ENCODE measurements around the gene FOXC2.

FOXC2 gene

GRCh38 chr16:86553356-86553755 lies 13.3 kb upstream of the FOXC2 start:
- TF ChIP-seq TAF1 (IDR thresholded peaks at IDR 0.05; ENCODE audit: borderline replicate concordance, insufficient read depth, low read length) (no peak), REST (IDR thresholded peaks at IDR 0.05; ENCODE audit: insufficient read depth in 1 of 2, low read depth in 2 of 2, low read length in 2 of 2) (no peak), FOXP2 (optimal IDR thresholded peaks at IDR 0.05; ENCODE audit: borderline replicate concordance, extremely low read depth, extremely low read length, insufficient read depth) (no peak), SIN3A (IDR thresholded peaks at IDR 0.05; ENCODE audit: borderline replicate concordance, insufficient read depth, low read length) (no peak), POLR2AphosphoS5 (IDR thresholded peaks at IDR 0.05; ENCODE audit: low read depth, low read length) (no peak)

- TF ChIP-seq TAF1 (IDR thresholded peaks at IDR 0.05; ENCODE audit: borderline replicate concordance, insufficient read depth, low read length), result no peak
- no peak for TF ChIP-seq REST (IDR thresholded peaks at IDR 0.05; ENCODE audit: insufficient read depth in 1 of 2, low read depth in 2 of 2, low read length in 2 of 2)
- no peak for TF ChIP-seq FOXP2 (optimal IDR thresholded peaks at IDR 0.05; ENCODE audit: borderline replicate concordance, extremely low read depth, extremely low read length, insufficient read depth)
- TF ChIP-seq SIN3A (IDR thresholded peaks at IDR 0.05; ENCODE audit: borderline replicate concordance, insufficient read depth, low read length), result no peak
- TF ChIP-seq POLR2AphosphoS5 (IDR thresholded peaks at IDR 0.05; ENCODE audit: low read depth, low read length), result no peak
Measured at GRCh38 chr16:86554599-86554916, 12.1 kb upstream of the FOXC2 start.

- TF ChIP-seq REST (IDR thresholded peaks at IDR 0.05; ENCODE audit: insufficient read depth in 1 of 2, low read depth in 2 of 2, low read length in 2 of 2), result no peak
- TF ChIP-seq SIN3A (IDR thresholded peaks at IDR 0.05; ENCODE audit: borderline replicate concordance, insufficient read depth, low read length), result no peak
- peak; percentile 65 for TF ChIP-seq FOXP2 (optimal IDR thresholded peaks at IDR 0.05; ENCODE audit: borderline replicate concordance, extremely low read depth, extremely low read length, insufficient read depth)
- peak; percentile 58; the same call in 1 of the 2 replicates for TF ChIP-seq TAF1 (IDR thresholded peaks at IDR 0.05; ENCODE audit: borderline replicate concordance, insufficient read depth, low read length)
- peak; percentile 81 for TF ChIP-seq POLR2AphosphoS5 (IDR thresholded peaks at IDR 0.05; ENCODE audit: low read depth, low read length)
Measured at GRCh38 chr16:86554917-86555703, 11.5 kb upstream of the FOXC2 start, which contains the start of gene MTHFSD. TSS of gene MTHFSD (minus strand) at chr16:86555235. CDS start at chr16:86555184, 51 bp downstream.

- TF ChIP-seq REST (IDR thresholded peaks at IDR 0.05; ENCODE audit: insufficient read depth in 1 of 2, low read depth in 2 of 2, low read length in 2 of 2), result no peak
- no peak for TF ChIP-seq FOXP2 (optimal IDR thresholded peaks at IDR 0.05; ENCODE audit: borderline replicate concordance, extremely low read depth, extremely low read length, insufficient read depth)
- no peak for TF ChIP-seq POLR2AphosphoS5 (IDR thresholded peaks at IDR 0.05; ENCODE audit: low read depth, low read length)
- TF ChIP-seq SIN3A (IDR thresholded peaks at IDR 0.05; ENCODE audit: borderline replicate concordance, insufficient read depth, low read length), result no peak
- TF ChIP-seq TAF1 (IDR thresholded peaks at IDR 0.05; ENCODE audit: borderline replicate concordance, insufficient read depth, low read length), result no peak
Measured at GRCh38 chr16:86555704-86556075, 10.9 kb upstream of the FOXC2 start.

All from PFSK-1 (cell line).